HCT116 (cell line): Measurements from ENCODE around the gene CFAP45.

Experiments used
- CEBPB ChIP-seq: IDR thresholded peaks from 2 replicates; pipeline ENCODE4 v1.6.1; 2012; ENCODE audit warnings: low read depth
- EGR1 ChIP-seq: IDR thresholded peaks from 2 replicates; pipeline ENCODE4 v1.6.1; 2012; ENCODE audit warnings: low read depth
- ELF1 ChIP-seq: IDR thresholded peaks from 2 replicates; pipeline ENCODE4 v1.6.1; 2012; ENCODE audit warnings: low read depth, borderline replicate concordance
- EZH2 ChIP-seq: fragments of 200-600 bp; sonication (generic); IDR thresholded peaks from 2 replicates; pipeline ENCODE4 v1.6.1; 2017; ENCODE audit warnings: antibody characterized with exemption, mixed run types
- EZH2phosphoT487 ChIP-seq: fragments of 200-600 bp; IDR thresholded peaks from 2 replicates; pipeline ENCODE4 v1.6.1; 2018; ENCODE audit warnings: antibody characterized with exemption, borderline replicate concordance
- FOSL1 ChIP-seq: IDR thresholded peaks from 2 replicates; pipeline ENCODE4 v1.6.1; 2012; ENCODE audit warnings: low read depth
- POLR2A ChIP-seq: IDR thresholded peaks from 2 replicates; pipeline ENCODE4 v1.7.0; 2011; ENCODE audit warnings: borderline replicate concordance; ENCODE audit not compliant: insufficient read depth, insufficient read length; ENCODE audit errors: extremely low read depth
- YY1 ChIP-seq: IDR thresholded peaks from 2 replicates; pipeline ENCODE4 v1.6.1; 2011; ENCODE audit warnings: low read length, low read depth, moderate library complexity, mild to moderate bottlenecking; ENCODE audit not compliant: insufficient replicate concordance; ENCODE audit errors: extremely low read depth
- TF ChIP-seq, protein P1 (sequence below), 3 experiments: fragments of 200-600 bp in 1 of 3; sonication (generic) in 1 of 3; IDR thresholded peaks in 2 of 3; conservative IDR thresholded peaks in 1 of 3; 2 replicates each; pipeline ENCODE4 v1.5.1; 2012 to 2017; ENCODE audit warnings: low read depth in 2 of 3, low read length in 2 of 3, antibody characterized with exemption in 1 of 3, borderline replicate concordance in 1 of 3, control low read depth in 1 of 3, mild to moderate bottlenecking in 1 of 3, mixed read lengths in 1 of 3, mixed run types in 1 of 3, moderate library complexity in 1 of 3; ENCODE audit not compliant: insufficient read depth in 1 of 3
- TF ChIP-seq, protein P2 (sequence below): IDR thresholded peaks from 2 replicates; pipeline ENCODE4 v1.6.1; 2012
- TF ChIP-seq, protein P3 (sequence below): IDR thresholded peaks from 2 replicates; pipeline ENCODE4 v1.6.1; 2011; ENCODE audit warnings: mild to moderate bottlenecking, low read length, moderate library complexity; ENCODE audit not compliant: insufficient replicate concordance; ENCODE audit errors: extremely low read depth

DNA sequence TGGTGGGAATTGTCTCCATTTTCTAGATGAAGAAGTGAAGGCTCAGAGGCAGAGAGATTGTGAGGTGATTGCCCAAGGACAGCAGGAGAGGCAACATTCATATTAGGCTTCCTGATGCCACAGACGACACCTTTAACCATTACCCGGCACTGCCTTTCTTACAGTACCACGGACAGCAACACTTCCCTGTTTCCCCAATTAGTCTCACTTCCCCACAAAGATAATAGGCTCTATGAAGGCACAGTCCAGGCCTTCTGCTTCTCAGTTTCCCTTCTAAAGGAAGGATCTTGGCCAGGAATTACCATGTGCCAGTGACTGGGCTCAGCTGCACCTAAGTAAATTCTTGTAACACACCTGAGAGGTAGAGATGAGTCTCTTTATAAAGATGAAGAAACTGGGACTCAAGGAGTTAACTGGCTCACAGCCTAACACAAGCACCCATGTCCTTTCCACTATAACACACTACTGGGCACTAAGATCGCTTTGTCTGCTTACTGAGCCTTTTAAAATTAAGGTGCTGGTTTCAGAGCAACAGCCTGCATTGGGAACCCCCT is 35.8 kb upstream of the CFAP45 start:
- no peak for TF ChIP-seq EZH2
- TF ChIP-seq, protein P1, sequence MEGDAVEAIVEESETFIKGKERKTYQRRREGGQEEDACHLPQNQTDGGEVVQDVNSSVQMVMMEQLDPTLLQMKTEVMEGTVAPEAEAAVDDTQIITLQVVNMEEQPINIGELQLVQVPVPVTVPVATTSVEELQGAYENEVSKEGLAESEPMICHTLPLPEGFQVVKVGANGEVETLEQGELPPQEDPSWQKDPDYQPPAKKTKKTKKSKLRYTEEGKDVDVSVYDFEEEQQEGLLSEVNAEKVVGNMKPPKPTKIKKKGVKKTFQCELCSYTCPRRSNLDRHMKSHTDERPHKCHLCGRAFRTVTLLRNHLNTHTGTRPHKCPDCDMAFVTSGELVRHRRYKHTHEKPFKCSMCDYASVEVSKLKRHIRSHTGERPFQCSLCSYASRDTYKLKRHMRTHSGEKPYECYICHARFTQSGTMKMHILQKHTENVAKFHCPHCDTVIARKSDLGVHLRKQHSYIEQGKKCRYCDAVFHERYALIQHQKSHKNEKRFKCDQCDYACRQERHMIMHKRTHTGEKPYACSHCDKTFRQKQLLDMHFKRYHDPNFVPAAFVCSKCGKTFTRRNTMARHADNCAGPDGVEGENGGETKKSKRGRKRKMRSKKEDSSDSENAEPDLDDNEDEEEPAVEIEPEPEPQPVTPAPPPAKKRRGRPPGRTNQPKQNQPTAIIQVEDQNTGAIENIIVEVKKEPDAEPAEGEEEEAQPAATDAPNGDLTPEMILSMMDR (IDR thresholded peaks at IDR 0.05 in 2 of 3, conservative IDR thresholded peaks at IDR 0.05 in 1 of 3; ENCODE audit: borderline replicate concordance in 1 of 3, insufficient read depth in 1 of 3, low read depth in 2 of 3, low read length in 2 of 3) = no peak
- TF ChIP-seq ELF1 = no peak
- TF ChIP-seq EZH2phosphoT487 = no peak
- no peak for TF ChIP-seq POLR2A
- TF ChIP-seq EGR1 = no peak
- TF ChIP-seq, protein P2, sequence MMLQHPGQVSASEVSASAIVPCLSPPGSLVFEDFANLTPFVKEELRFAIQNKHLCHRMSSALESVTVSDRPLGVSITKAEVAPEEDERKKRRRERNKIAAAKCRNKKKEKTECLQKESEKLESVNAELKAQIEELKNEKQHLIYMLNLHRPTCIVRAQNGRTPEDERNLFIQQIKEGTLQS = no peak
- TF ChIP-seq CEBPB = no peak
- no peak for TF ChIP-seq YY1
- TF ChIP-seq FOSL1 = no peak
- TF ChIP-seq, protein P3, sequence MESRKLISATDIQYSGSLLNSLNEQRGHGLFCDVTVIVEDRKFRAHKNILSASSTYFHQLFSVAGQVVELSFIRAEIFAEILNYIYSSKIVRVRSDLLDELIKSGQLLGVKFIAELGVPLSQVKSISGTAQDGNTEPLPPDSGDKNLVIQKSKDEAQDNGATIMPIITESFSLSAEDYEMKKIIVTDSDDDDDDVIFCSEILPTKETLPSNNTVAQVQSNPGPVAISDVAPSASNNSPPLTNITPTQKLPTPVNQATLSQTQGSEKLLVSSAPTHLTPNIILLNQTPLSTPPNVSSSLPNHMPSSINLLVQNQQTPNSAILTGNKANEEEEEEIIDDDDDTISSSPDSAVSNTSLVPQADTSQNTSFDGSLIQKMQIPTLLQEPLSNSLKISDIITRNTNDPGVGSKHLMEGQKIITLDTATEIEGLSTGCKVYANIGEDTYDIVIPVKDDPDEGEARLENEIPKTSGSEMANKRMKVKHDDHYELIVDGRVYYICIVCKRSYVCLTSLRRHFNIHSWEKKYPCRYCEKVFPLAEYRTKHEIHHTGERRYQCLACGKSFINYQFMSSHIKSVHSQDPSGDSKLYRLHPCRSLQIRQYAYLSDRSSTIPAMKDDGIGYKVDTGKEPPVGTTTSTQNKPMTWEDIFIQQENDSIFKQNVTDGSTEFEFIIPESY = no peak
